Heart right ventricle (tissue), 16 donors: ENCODE measurements around the gene MAGEA10. TPM values are rescaled to one million over a fixed set of nuclear protein-coding genes. Genes with fewer than 3 reads are reported as not detected.
A peak's percentile ranks its signal among the peaks of the same experiment; 100 is the strongest.
"Not testable (repeated sequence)": the region's sequence is repeated elsewhere in the genome, so short reads cannot be mapped to it uniquely, and the experiment has no call there.

Source experiments
- ATAC-seq, 8 donors: fragments of 200-7000 bp; cut with Tn5 transposase; one replicate each; pipeline ENCODE4 v1.9.1; 2020; ENCODE audit warnings: mild to moderate bottlenecking in 8 of 8, moderate library complexity in 8 of 8, moderate number of reproducible peaks in 1 of 8
- DNase-seq, 2 donors: peaks; one replicate each; pipeline ENCODE4 v3.0.0-alpha.2; 2020
- H3K27ac ChIP-seq, 10 donors: fragments of 200-600 bp; sonication (generic) in 2 of 10; one replicate each; pipeline versions ENCODE4 v1.5.0 to v1.8.0; 2020 to 2022; ENCODE audit warnings: mild to moderate bottlenecking in 3 of 10
- H3K27me3 ChIP-seq, 7 donors: fragments of 200-600 bp; one replicate each; pipeline ENCODE4 v1.8.0; 2021 to 2022; ENCODE audit warnings: mild to moderate bottlenecking in 2 of 7
- H3K36me3 ChIP-seq, 9 donors: fragments of 200-600 bp; sonication (generic) in 1 of 9; one replicate each; pipeline versions ENCODE4 v1.5.0 to v1.8.0; 2020 to 2022; ENCODE audit warnings: mild to moderate bottlenecking in 2 of 9
- H3K4me1 ChIP-seq, 9 donors: fragments of 200-600 bp; sonication (generic) in 1 of 9; one replicate each; pipeline versions ENCODE4 v1.5.0 to v1.8.0; 2020 to 2022; ENCODE audit warnings: mild to moderate bottlenecking in 4 of 9
- H3K4me3 ChIP-seq, 10 donors: fragments of 200-600 bp; sonication (generic) in 2 of 10; one replicate each; pipeline versions ENCODE4 v1.5.0 to v1.8.0; 2020 to 2022; ENCODE audit warnings: mild to moderate bottlenecking in 7 of 10, moderate library complexity in 2 of 10
- H3K9me3 ChIP-seq, 11 donors: fragments of 200-600 bp in 10 of 11; sonication (generic) in 2 of 11; one replicate each; pipeline versions ENCODE4 v1.5.0 to v1.8.0; 2013 to 2022; ENCODE audit warnings: mild to moderate bottlenecking in 2 of 11, control low read depth in 1 of 11, moderate library complexity in 1 of 11
- CTCF ChIP-seq, 9 donors: fragments of 200-600 bp; sonication (generic) in 2 of 9; IDR thresholded peaks; one replicate each; pipeline versions ENCODE4 v1.5.0 to v1.8.0; 2021 to 2022; ENCODE audit warnings: antibody characterized with exemption in 9 of 9, mild to moderate bottlenecking in 5 of 9, moderate library complexity in 1 of 9
- WGBS, 2 donors: extraction: QIAGEN DNeasy Blood & Tissue Kit; methylation state at CpG; one replicate each; pipeline ENCODE4 v1.1.7; 2013; ENCODE audit warnings: inconsistent platforms in 1 of 2; 5-methylcytosine and 5-hydroxymethylcytosine counted together
- intact Hi-C, 10 donors: fragments of 100-400 bp; cut with DNase I; formaldehyde crosslinking; loops; one replicate each; pipeline versions ENCODE4 v1.11.1 to v1.14.2; 2022
- polyA plus RNA-seq, 2 donors: library from polyadenylated mRNA; stranded (reverse); fragments of 200-250 nt; gene quantifications; one replicate each; pipeline ENCODE4 v1.2.3, GENCODE V29; 2013
- total RNA-seq, 10 donors: library from RNA; stranded (reverse); fragmentation: NEBNext Ultra II Directional in 3 of 10; extraction: Animal tissue kit (Norgen Biotek cat#: 25700) in 3 of 10; gene quantifications; one replicate each; pipeline versions ENCODE4 v1.2.1 to v1.2.4, GENCODE V29; 2021 to 2023
- donor health status: Arrhythmogenic right ventricular cardiomyopathy.
- donor health status: ischemic (EF 13 %, LVEDD 7.1; RV severe dilation, severe dysfunction).
- donor health status: healthy with polysubstance abuse.
- donor health status: DM: no; HTN: yes; CAD: no.
- donor health status: DM: no; HTN: no; CAD: no.
- donor health status: ischemic (EF 25% LVEDD 6.9; RV normal size, moderate dysfunction).
- donor health status: ischemic (EF 25% LVEDD 5.7; RV mildly dilated, moderate dysfunction).
- donor health status: healthy.
- donor health status: DM: yes; HTN: yes; CAD: no.
- donor health status: Ischemic cardiomyopathy.
- donor health status: ischemic (EF 35%, LVEDD 5.7; RV mildly dilated, moderate dysfunction).
- donor health status: nonischemic (EF 11% LVEDD 7.7; RV severe dilation, severe dysfunction).
- donor health status: DM: yes; HTN: yes; CAD: no.
- donor health status: PGD.
- donor health status: ischemic (EF 29% LVEDD 5.4; RV normal size, mild dysfunction).
- donor health status: nonischemic (EF 23%, LVEDD 6.1; RV moderate dilation, normal function).

Gene MAGEA10
- total and polyA plus RNA-seq, 12 donors = not detected

GRCh38 chrX:152137771-152138387, 498 bp downstream of the MAGEA10 start:
- intact Hi-C loops = no loop called here
- no peaks in the 10 kb centered on the region for H3K27me3 ChIP-seq
- H3K9me3 ChIP-seq = no peaks in the 10 kb centered on the region
- H3K4me1 ChIP-seq = no peaks in the 10 kb centered on the region
- H3K4me3 ChIP-seq = no peak overlapping the region
- WGBS, 2 donors = 95% methylated on average over 20 to 26 of the region's 26 CpGs
- ATAC-seq (no peak), DNase-seq (no peak)
- TF ChIP-seq CTCF (IDR thresholded peaks at IDR 0.05) = no peak
- no peak overlapping the region for H3K27ac ChIP-seq
- no peaks in the 10 kb centered on the region for H3K36me3 ChIP-seq

- H3K4me3 ChIP-seq = no peak overlapping the region
- DNase-seq (no peak), ATAC-seq (no peak)
- no peaks in the 10 kb centered on the region for H3K27me3 ChIP-seq
- intact Hi-C loops = no loop called here
- no peaks in the 10 kb centered on the region for H3K4me1 ChIP-seq
- no peaks in the 10 kb centered on the region for H3K9me3 ChIP-seq
- no peak for TF ChIP-seq CTCF (IDR thresholded peaks at IDR 0.05)
- no peak overlapping the region for H3K27ac ChIP-seq
- 56 to 75% methylated on average over 4 of the region's 4 CpGs for WGBS, 2 donors
- no peaks in the 10 kb centered on the region for H3K36me3 ChIP-seq
These were observed 2.1 kb downstream of the MAGEA10 start for GRCh38 chrX:152136312-152136711.

- H3K9me3 ChIP-seq = no peaks in the 10 kb centered on the region
- DNase-seq (no peak), ATAC-seq (peak in 3 of 8 donors; percentile 18 to 70 (median 55))
- H3K27ac ChIP-seq = no peak overlapping the region
- H3K27me3 ChIP-seq = peaks cover 0 to 5% (median 0%) of the 10 kb centered on the region in 7 donors
- no peak for TF ChIP-seq CTCF (IDR thresholded peaks at IDR 0.05)
- no peaks in the 10 kb centered on the region for H3K4me1 ChIP-seq
- no peaks in the 10 kb centered on the region for H3K36me3 ChIP-seq
- no peak overlapping the region for H3K4me3 ChIP-seq
- intact Hi-C loops = no loop called here
- WGBS, 2 donors = 67 to 72% methylated on average over 1 of the region's 1 CpG
These were observed 6.9 kb downstream of the MAGEA10 start for GRCh38 chrX:152131525-152131924.

GRCh38 chrX:152129069-152129844, 9.1 kb downstream of the MAGEA10 start:
- ATAC-seq, H3K4me1 ChIP-seq, H3K27me3 ChIP-seq, H3K36me3 ChIP-seq, DNase-seq, H3K9me3 ChIP-seq, intact Hi-C loops, H3K4me3 ChIP-seq, H3K27ac ChIP-seq: not testable (repeated sequence)
- WGBS, 2 donors = 74 to 75% methylated on average over 2 to 3 of the region's 4 CpGs

GRCh38 chrX:152117305-152117704, 21.1 kb downstream of the MAGEA10 start:
- DNase-seq (no peak), ATAC-seq (no peak)
- Histone ChIP-seq H3K27ac (no peak overlapping the region), H3K4me1 (no peaks in the 10 kb centered on the region), H3K4me3 (no peak overlapping the region), H3K9me3 (no peaks in the 10 kb centered on the region), H3K27me3 (peaks cover 0 to 4% (median 0%) of the 10 kb centered on the region in 7 donors), H3K36me3 (no peaks in the 10 kb centered on the region)
- 66% methylated on average over 3 of the region's 3 CpGs; no CpG with 5 or more reads in 1 of the 2 donors for WGBS, 2 donors
- intact Hi-C loops = no loop called here
- TF ChIP-seq CTCF (IDR thresholded peaks at IDR 0.05) = no peak
